Lower leg skin (tissue), 3 donors: ENCODE results near the gene SCAP.

ENCODE experiments used
- POLR2A ChIP-seq, 2 donors: fragments of 450-650 bp; IDR thresholded peaks; one replicate each; pipeline ENCODE4 v1.6.1; 2016 to 2017; ENCODE audit warnings: antibody characterized with exemption in 2 of 2, mild to moderate bottlenecking in 1 of 2, moderate library complexity in 1 of 2
- TF ChIP-seq, protein P1 (sequence below), 3 donors: fragments of 450-650 bp; IDR thresholded peaks; one replicate each; pipeline ENCODE4 v1.5.1; 2016; ENCODE audit warnings: antibody characterized with exemption in 3 of 3, mild to moderate bottlenecking in 3 of 3, moderate library complexity in 2 of 3

DNA sequence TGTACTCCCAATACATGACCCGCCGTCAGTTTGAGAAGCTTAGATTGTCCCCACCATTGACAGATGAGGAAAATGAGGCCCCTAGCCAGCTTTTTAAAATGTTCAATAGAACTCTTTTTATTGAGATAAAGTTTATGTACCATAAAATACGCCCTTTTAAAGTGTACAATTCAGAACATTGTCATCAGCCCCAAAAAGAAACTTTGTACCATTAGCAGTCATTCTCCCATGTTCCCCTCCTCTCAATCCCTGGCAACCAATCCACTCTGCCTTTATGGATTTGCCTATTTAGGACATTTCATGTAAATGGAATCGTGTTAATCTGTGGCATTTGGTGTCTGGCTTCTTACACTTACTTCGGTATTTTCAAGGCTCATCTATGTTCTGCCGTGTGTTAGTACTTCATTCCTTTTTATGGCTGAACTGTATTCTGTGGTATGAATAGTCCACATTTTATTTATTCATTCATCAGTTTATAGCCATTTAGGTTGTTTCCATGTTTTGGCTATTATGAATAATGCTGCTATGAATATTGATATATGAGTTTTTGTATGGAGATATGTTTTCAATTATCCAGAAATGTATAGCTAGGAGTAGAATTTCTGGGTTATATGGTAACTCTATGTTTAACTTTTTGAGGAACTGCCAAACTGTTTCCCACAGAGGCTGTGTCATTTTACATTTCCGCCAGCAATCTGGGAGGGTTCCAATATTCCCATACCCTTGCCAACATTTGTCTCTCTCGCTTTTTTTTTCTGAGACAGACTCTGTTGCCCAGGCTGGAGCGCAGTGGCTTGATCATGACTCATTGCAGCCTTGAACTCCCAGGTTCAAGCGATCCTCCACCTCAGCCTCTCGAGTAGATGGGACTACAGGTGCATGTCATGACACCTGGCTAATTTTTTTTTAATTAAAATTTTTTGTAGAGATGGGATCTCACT lies 110.3 kb downstream of the SCAP start:
- TF ChIP-seq, protein P1, sequence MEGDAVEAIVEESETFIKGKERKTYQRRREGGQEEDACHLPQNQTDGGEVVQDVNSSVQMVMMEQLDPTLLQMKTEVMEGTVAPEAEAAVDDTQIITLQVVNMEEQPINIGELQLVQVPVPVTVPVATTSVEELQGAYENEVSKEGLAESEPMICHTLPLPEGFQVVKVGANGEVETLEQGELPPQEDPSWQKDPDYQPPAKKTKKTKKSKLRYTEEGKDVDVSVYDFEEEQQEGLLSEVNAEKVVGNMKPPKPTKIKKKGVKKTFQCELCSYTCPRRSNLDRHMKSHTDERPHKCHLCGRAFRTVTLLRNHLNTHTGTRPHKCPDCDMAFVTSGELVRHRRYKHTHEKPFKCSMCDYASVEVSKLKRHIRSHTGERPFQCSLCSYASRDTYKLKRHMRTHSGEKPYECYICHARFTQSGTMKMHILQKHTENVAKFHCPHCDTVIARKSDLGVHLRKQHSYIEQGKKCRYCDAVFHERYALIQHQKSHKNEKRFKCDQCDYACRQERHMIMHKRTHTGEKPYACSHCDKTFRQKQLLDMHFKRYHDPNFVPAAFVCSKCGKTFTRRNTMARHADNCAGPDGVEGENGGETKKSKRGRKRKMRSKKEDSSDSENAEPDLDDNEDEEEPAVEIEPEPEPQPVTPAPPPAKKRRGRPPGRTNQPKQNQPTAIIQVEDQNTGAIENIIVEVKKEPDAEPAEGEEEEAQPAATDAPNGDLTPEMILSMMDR (IDR thresholded peaks at IDR 0.05), result no peak
- no peak for TF ChIP-seq POLR2A (IDR thresholded peaks at IDR 0.05)
